Sigmoid colon (tissue), 4 donors: Measurements from ENCODE around the gene GLMP.
"Not testable (repeated sequence)": the region's sequence is repeated elsewhere in the genome, so short reads cannot be mapped to it uniquely, and the experiment has no call there.

Experiments used
- POLR2AphosphoS5 ChIP-seq, 4 donors: sonication (generic); formaldehyde crosslinking; IDR thresholded peaks; one replicate each; pipeline ENCODE4 v1.6.1; 2017; ENCODE audit warnings: antibody characterized with exemption in 4 of 4
- TF ChIP-seq, protein P1 (sequence below), 4 experiments: fragments of 450-650 bp in 3 of 4; fragments of 200-600 bp in 1 of 4; IDR thresholded peaks; one replicate each; pipeline ENCODE4 v1.5.1; 2016 to 2019; ENCODE audit warnings: antibody characterized with exemption in 4 of 4, mild to moderate bottlenecking in 3 of 4, moderate library complexity in 2 of 4

DNA sequence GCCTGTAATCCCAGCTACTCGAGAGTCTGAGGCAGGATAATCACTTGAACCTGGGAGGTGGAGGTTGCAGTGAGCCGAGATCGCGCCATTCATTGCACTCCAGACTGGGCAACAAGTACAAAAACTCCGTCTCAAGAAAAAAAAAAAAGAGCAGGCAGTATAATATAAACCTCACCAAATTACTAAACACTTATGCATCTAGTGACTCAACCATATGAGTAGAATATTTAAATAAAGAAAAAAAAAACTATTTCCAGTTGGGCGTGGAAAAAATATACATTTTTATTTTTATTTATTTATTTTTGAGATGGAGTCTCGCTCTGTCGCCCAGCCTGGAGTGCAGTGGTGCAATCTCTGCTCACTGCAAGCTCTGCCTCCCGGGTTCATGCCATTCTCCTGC is 27.7 kb upstream of the GLMP start:
- TF ChIP-seq, protein P1, sequence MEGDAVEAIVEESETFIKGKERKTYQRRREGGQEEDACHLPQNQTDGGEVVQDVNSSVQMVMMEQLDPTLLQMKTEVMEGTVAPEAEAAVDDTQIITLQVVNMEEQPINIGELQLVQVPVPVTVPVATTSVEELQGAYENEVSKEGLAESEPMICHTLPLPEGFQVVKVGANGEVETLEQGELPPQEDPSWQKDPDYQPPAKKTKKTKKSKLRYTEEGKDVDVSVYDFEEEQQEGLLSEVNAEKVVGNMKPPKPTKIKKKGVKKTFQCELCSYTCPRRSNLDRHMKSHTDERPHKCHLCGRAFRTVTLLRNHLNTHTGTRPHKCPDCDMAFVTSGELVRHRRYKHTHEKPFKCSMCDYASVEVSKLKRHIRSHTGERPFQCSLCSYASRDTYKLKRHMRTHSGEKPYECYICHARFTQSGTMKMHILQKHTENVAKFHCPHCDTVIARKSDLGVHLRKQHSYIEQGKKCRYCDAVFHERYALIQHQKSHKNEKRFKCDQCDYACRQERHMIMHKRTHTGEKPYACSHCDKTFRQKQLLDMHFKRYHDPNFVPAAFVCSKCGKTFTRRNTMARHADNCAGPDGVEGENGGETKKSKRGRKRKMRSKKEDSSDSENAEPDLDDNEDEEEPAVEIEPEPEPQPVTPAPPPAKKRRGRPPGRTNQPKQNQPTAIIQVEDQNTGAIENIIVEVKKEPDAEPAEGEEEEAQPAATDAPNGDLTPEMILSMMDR (IDR thresholded peaks at IDR 0.05) = not testable (repeated sequence)
- TF ChIP-seq POLR2AphosphoS5 (IDR thresholded peaks at IDR 0.05) = not testable (repeated sequence)
